HEK293 (cell line): ENCODE results near the gene LIN37.

Experiments
- BCL6B ChIP-seq: fragments of 450-650 bp; formaldehyde crosslinking; IDR thresholded peaks from 2 replicates; pipeline ENCODE4 v1.5.1; 2017; ENCODE audit warnings: missing biosample characterization, missing genetic modification characterization
- CTCF ChIP-seq: fragments of 450-650 bp; formaldehyde crosslinking; IDR thresholded peaks from 2 replicates; pipeline ENCODE4 v1.5.1; 2016; ENCODE audit warnings: missing biosample characterization, missing genetic modification characterization
- GFI1B ChIP-seq: fragments of 450-650 bp; formaldehyde crosslinking; IDR thresholded peaks from 2 replicates; pipeline ENCODE4 v1.5.1; 2016; ENCODE audit warnings: missing biosample characterization, missing genetic modification characterization
- GLI2 ChIP-seq: fragments of 450-650 bp; formaldehyde crosslinking; IDR thresholded peaks from 2 replicates; pipeline ENCODE4; 2017; ENCODE audit warnings: missing biosample characterization, missing genetic modification characterization, low read depth, borderline replicate concordance
- GLIS1 ChIP-seq: fragments of 450-650 bp; formaldehyde crosslinking; IDR thresholded peaks from 2 replicates; pipeline ENCODE4 v1.5.1; 2016; ENCODE audit warnings: missing biosample characterization, missing genetic modification characterization
- HOXC10 ChIP-seq: sonication (generic); formaldehyde crosslinking; IDR thresholded peaks from 2 replicates; pipeline ENCODE4 v1.8.1; 2023; ENCODE audit warnings: mild to moderate bottlenecking, missing genetic modification reagents
- MYNN ChIP-seq: fragments of 450-650 bp; formaldehyde crosslinking; IDR thresholded peaks from 2 replicates; pipeline ENCODE4 v1.5.1; 2016; ENCODE audit warnings: missing biosample characterization, missing genetic modification characterization, borderline replicate concordance
- PRDM6 ChIP-seq: fragments of 450-650 bp; formaldehyde crosslinking; IDR thresholded peaks from 2 replicates; pipeline ENCODE4 v1.5.1; 2017; ENCODE audit warnings: missing biosample characterization, missing genetic modification characterization
- YY2 ChIP-seq: fragments of 450-650 bp; formaldehyde crosslinking; IDR thresholded peaks from 2 replicates; pipeline ENCODE4 v1.5.1; 2016; ENCODE audit warnings: missing biosample characterization, missing genetic modification characterization
- ZBTB7A ChIP-seq: fragments of 450-650 bp; formaldehyde crosslinking; IDR thresholded peaks from 2 replicates; pipeline ENCODE4 v1.5.1; 2016; ENCODE audit warnings: low read depth, missing biosample characterization, missing genetic modification characterization
- ZFHX2 ChIP-seq: fragments of 450-650 bp; formaldehyde crosslinking; conservative IDR thresholded peaks from 2 replicates; pipeline ENCODE4 v1.5.1; 2016; ENCODE audit warnings: missing biosample characterization, missing genetic modification characterization
- ZFP37 ChIP-seq: fragments of 450-650 bp; formaldehyde crosslinking; IDR thresholded peaks from 2 replicates; pipeline ENCODE4 v1.5.1; 2016; ENCODE audit warnings: missing biosample characterization, missing genetic modification characterization
- ZNF132 ChIP-seq: fragments of 450-650 bp; formaldehyde crosslinking; IDR thresholded peaks from 2 replicates; pipeline ENCODE4 v1.5.1; 2017; ENCODE audit warnings: missing biosample characterization, missing genetic modification characterization, borderline replicate concordance
- ZNF155 ChIP-seq: fragments of 450-650 bp; formaldehyde crosslinking; IDR thresholded peaks from 2 replicates; pipeline ENCODE4 v1.5.1; 2016; ENCODE audit warnings: missing biosample characterization, missing genetic modification characterization
- ZNF223 ChIP-seq: fragments of 450-650 bp; formaldehyde crosslinking; IDR thresholded peaks from 2 replicates; pipeline ENCODE4 v1.5.1; 2016; ENCODE audit warnings: missing biosample characterization, missing genetic modification characterization
- ZNF311 ChIP-seq: fragments of 450-650 bp; formaldehyde crosslinking; IDR thresholded peaks from 2 replicates; pipeline ENCODE4 v1.5.1; 2017; ENCODE audit warnings: missing biosample characterization, missing genetic modification characterization, borderline replicate concordance
- ZNF350 ChIP-seq: fragments of 450-650 bp; formaldehyde crosslinking; IDR thresholded peaks from 2 replicates; pipeline ENCODE4 v1.5.0; 2017; ENCODE audit warnings: missing biosample characterization, mild to moderate bottlenecking, missing genetic modification characterization
- ZNF394 ChIP-seq: fragments of 450-650 bp; formaldehyde crosslinking; IDR thresholded peaks from 2 replicates; pipeline ENCODE4 v1.5.1; 2016; ENCODE audit warnings: missing biosample characterization, missing genetic modification characterization, mild to moderate bottlenecking, moderate library complexity, borderline replicate concordance
- ZNF398 ChIP-seq: fragments of 450-650 bp; formaldehyde crosslinking; IDR thresholded peaks from 2 replicates; pipeline ENCODE4 v1.5.1; 2017; ENCODE audit warnings: missing biosample characterization, missing genetic modification characterization
- ZNF433 ChIP-seq: fragments of 450-650 bp; formaldehyde crosslinking; IDR thresholded peaks from 2 replicates; pipeline ENCODE4 v1.5.1; 2016; ENCODE audit warnings: missing biosample characterization, missing genetic modification characterization, low read depth
- ZNF449 ChIP-seq: fragments of 450-650 bp; formaldehyde crosslinking; IDR thresholded peaks from 2 replicates; pipeline ENCODE4 v1.5.1; 2017; ENCODE audit warnings: missing biosample characterization, mild to moderate bottlenecking, missing genetic modification characterization, moderate library complexity
- ZNF514 ChIP-seq: fragments of 450-650 bp; formaldehyde crosslinking; IDR thresholded peaks from 2 replicates; pipeline ENCODE4 v1.5.1; 2016; ENCODE audit warnings: missing biosample characterization, missing genetic modification characterization
- ZNF571 ChIP-seq: fragments of 450-650 bp; formaldehyde crosslinking; IDR thresholded peaks from 2 replicates; pipeline ENCODE4 v1.5.0; 2017; ENCODE audit warnings: missing biosample characterization, missing genetic modification characterization
- ZNF621 ChIP-seq: fragments of 450-650 bp; formaldehyde crosslinking; IDR thresholded peaks from 2 replicates; pipeline ENCODE4 v1.5.1; 2017; ENCODE audit warnings: missing biosample characterization, missing genetic modification characterization
- ZNF623 ChIP-seq: fragments of 450-650 bp; formaldehyde crosslinking; IDR thresholded peaks from 2 replicates; pipeline ENCODE4 v1.5.1; 2016; ENCODE audit warnings: missing biosample characterization, missing genetic modification characterization
- ZNF639 ChIP-seq: fragments of 450-650 bp; formaldehyde crosslinking; IDR thresholded peaks from 2 replicates; pipeline ENCODE4 v1.5.1; 2016; ENCODE audit warnings: missing biosample characterization, missing genetic modification characterization
- ZNF658 ChIP-seq: fragments of 450-650 bp; formaldehyde crosslinking; IDR thresholded peaks from 2 replicates; pipeline ENCODE4; 2016; ENCODE audit warnings: missing biosample characterization, missing genetic modification characterization
- ZNF660 ChIP-seq: fragments of 450-650 bp; IDR thresholded peaks from 2 replicates; pipeline ENCODE4 v1.5.1; 2018; ENCODE audit warnings: missing biosample characterization, mild to moderate bottlenecking, missing genetic modification characterization
- ZNF670 ChIP-seq: fragments of 450-650 bp; formaldehyde crosslinking; IDR thresholded peaks from 2 replicates; pipeline ENCODE4 v1.5.1; 2016; ENCODE audit warnings: missing biosample characterization, missing genetic modification characterization, low read depth
- ZNF76 ChIP-seq: fragments of 450-650 bp; formaldehyde crosslinking; IDR thresholded peaks from 2 replicates; pipeline ENCODE4; 2016; ENCODE audit warnings: low read depth, missing biosample characterization, missing genetic modification characterization, borderline replicate concordance
- ZNF777 ChIP-seq: fragments of 450-650 bp; formaldehyde crosslinking; IDR thresholded peaks from 2 replicates; pipeline ENCODE4 v1.5.1; 2017; ENCODE audit warnings: missing biosample characterization, missing genetic modification characterization, borderline replicate concordance

The LIN37 gene

GRCh38 chr19:35702223-35703012, 46.0 kb upstream of the LIN37 start (continued):
- no peak for TF ChIP-seq ZNF621 (tag by site-specific recombination)
- TF ChIP-seq PRDM6 (tag by site-specific recombination), result no peak
- TF ChIP-seq ZNF449 (tag by site-specific recombination), result no peak
- peak; percentile 83; the same call in 1 of the 2 replicates for TF ChIP-seq ZNF777
- TF ChIP-seq ZFHX2, result no peak
- no peak; the same call in 1 of the 2 replicates for TF ChIP-seq ZNF398
- no peak for TF ChIP-seq ZNF132 (tag by site-specific recombination)
- no peak for TF ChIP-seq ZNF639 (tag by site-specific recombination)
- TF ChIP-seq GFI1B (tag by site-specific recombination), result no peak
- TF ChIP-seq ZNF514 (tag by site-specific recombination), result no peak
- no peak for TF ChIP-seq ZNF670 (tag by site-specific recombination)
- no peak for TF ChIP-seq ZFP37 (tag by site-specific recombination)
- no peak for TF ChIP-seq GLI2
- TF ChIP-seq ZBTB7A (tag by site-specific recombination), result peak; percentile 89; the same call in 1 of the 2 replicates
- no peak for TF ChIP-seq MYNN (tag by site-specific recombination)
- no peak for TF ChIP-seq ZNF155 (tag by site-specific recombination)
- no peak for TF ChIP-seq HOXC10 (CRISPR knock-in tag)
- TF ChIP-seq ZNF658 (tag by site-specific recombination), result no peak
- TF ChIP-seq ZNF571, result no peak
- TF ChIP-seq ZNF350, result no peak
- TF ChIP-seq GLIS1 (tag by site-specific recombination), result peak; percentile 75; the same call in 1 of the 2 replicates
- peak; percentile 72; the same call in 1 of the 2 replicates for TF ChIP-seq ZNF76 (tag by site-specific recombination)
- no peak for TF ChIP-seq ZNF223
- no peak for TF ChIP-seq ZNF623
- TF ChIP-seq BCL6B (tag by site-specific recombination), result no peak
- TF ChIP-seq YY2 (tag by site-specific recombination), result no peak
- TF ChIP-seq CTCF (tag by site-specific recombination), result peak; percentile 51; the same call in 1 of the 2 replicates
- no peak for TF ChIP-seq ZNF433 (tag by site-specific recombination)
- TF ChIP-seq ZNF311, result no peak
- TF ChIP-seq ZNF394 (tag by site-specific recombination), result no peak
- no peak for TF ChIP-seq ZNF660 (tag by site-specific recombination)
